ENCODE results near the gene CRHR1.

CRHR1 gene

GRCh38 chr17:45824901-45825492 is 40.9 kb downstream of the CRHR1 start:
- FAIRE-seq (no peak), DNase-seq (ENCODE audit: insufficient read length, low spot score) (no peak)
- no peak for TF ChIP-seq PAX5 (IDR thresholded peaks at IDR 0.05; ENCODE audit: insufficient read depth, low read length, severe bottlenecking)
- no peak for TF ChIP-seq POLR2A (IDR thresholded peaks at IDR 0.05; ENCODE audit: low read depth, low read length)
- no peak for TF ChIP-seq TAF1 (IDR thresholded peaks at IDR 0.05; ENCODE audit: low read depth, low read length)
- TF ChIP-seq SPI1 (IDR thresholded peaks at IDR 0.05; ENCODE audit: low read depth, low read length) = no peak
- no peak for TF ChIP-seq POU2F2 (IDR thresholded peaks at IDR 0.05; ENCODE audit: low read depth, low read length)
- no peak for TF ChIP-seq POLR2AphosphoS5 (IDR thresholded peaks at IDR 0.05; ENCODE audit: low read depth, low read length)

GRCh38 chr17:45825792-45826191 is 41.7 kb downstream of the CRHR1 start:
- DNase-seq (ENCODE audit: insufficient read length, low spot score) (no peak), FAIRE-seq (no peak)
- TF ChIP-seq POU2F2 (IDR thresholded peaks at IDR 0.05; ENCODE audit: low read depth, low read length) (no peak), SPI1 (IDR thresholded peaks at IDR 0.05; ENCODE audit: low read depth, low read length) (no peak), POLR2A (IDR thresholded peaks at IDR 0.05; ENCODE audit: low read depth, low read length) (no peak), PAX5 (IDR thresholded peaks at IDR 0.05; ENCODE audit: insufficient read depth, low read length, severe bottlenecking) (no peak), POLR2AphosphoS5 (IDR thresholded peaks at IDR 0.05; ENCODE audit: low read depth, low read length) (no peak), TAF1 (IDR thresholded peaks at IDR 0.05; ENCODE audit: low read depth, low read length) (no peak)

DNA sequence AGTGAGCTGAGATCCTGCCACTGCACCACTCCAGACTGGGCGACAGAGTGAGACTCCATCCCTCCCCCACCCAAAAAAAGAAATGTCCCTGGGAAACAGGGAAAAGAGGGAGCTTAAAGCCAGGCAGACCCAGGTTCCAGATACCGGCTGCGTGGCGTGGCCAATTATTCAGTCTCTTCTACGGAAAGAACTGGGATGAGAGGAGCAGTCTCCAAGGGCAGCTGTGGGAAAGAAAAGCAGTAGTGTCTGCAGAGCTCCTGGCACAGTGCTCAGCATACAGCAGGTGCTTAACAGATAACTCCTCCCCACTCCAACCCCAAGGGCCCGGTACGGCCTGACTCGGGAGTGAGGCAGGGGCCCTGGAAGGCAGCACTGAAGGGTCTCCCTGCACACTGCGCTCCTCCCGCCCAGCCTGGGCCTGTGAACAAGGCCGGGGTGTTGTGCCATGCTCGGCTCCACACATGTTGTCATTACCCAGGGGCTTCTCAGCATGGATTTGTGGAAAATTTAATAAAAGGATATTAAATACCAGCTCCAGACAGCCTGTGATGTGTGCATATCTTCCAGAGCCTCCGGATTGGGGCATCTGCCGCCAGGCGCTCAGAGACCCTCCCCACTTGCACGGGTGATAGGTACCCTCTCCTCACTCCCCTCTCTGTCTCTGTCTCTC is 42.9 kb downstream of the CRHR1 start:
- FAIRE-seq = no peak
- no peak for DNase-seq (ENCODE audit: insufficient read length, low spot score)
- TF ChIP-seq PAX5 (IDR thresholded peaks at IDR 0.05; ENCODE audit: insufficient read depth, low read length, severe bottlenecking) (no peak), TAF1 (IDR thresholded peaks at IDR 0.05; ENCODE audit: low read depth, low read length) (no peak), POU2F2 (IDR thresholded peaks at IDR 0.05; ENCODE audit: low read depth, low read length) (no peak), POLR2AphosphoS5 (IDR thresholded peaks at IDR 0.05; ENCODE audit: low read depth, low read length) (no peak), POLR2A (IDR thresholded peaks at IDR 0.05; ENCODE audit: low read depth, low read length) (no peak), SPI1 (IDR thresholded peaks at IDR 0.05; ENCODE audit: low read depth, low read length) (no peak)

DNA sequence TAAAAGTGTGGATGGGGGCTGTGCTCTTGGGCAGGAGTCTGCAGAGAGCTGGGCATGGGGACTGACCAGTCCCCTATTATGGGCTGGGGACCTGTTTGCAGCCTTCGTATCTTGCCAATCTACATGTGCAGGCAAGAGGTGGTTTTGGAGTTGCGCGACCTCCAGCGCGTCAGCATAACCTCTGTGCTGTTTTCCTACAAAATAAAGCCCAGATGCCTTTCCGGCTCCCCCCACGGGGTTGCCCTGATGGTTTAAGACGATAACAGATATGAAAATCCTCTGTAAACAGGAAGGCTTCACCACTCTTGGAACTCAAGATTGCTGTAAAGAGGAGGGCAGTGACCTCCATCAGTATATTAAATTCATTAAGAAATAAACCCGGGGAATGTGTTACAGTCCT is 44.1 kb downstream of the CRHR1 start:
- no peak for FAIRE-seq
- no peak for DNase-seq (ENCODE audit: insufficient read length, low spot score)

GRCh38 chr17:45828582-45829133 is 44.5 kb downstream of the CRHR1 start:
- DNase-seq (ENCODE audit: insufficient read length, low spot score) (no peak), FAIRE-seq (no peak)
- no peak for TF ChIP-seq SPI1 (IDR thresholded peaks at IDR 0.05; ENCODE audit: low read depth, low read length)
- TF ChIP-seq TAF1 (IDR thresholded peaks at IDR 0.05; ENCODE audit: low read depth, low read length) = no peak
- no peak for TF ChIP-seq POLR2A (IDR thresholded peaks at IDR 0.05; ENCODE audit: low read depth, low read length)
- no peak for TF ChIP-seq POU2F2 (IDR thresholded peaks at IDR 0.05; ENCODE audit: low read depth, low read length)
- no peak for TF ChIP-seq POLR2AphosphoS5 (IDR thresholded peaks at IDR 0.05; ENCODE audit: low read depth, low read length)
- no peak for TF ChIP-seq PAX5 (IDR thresholded peaks at IDR 0.05; ENCODE audit: insufficient read depth, low read length, severe bottlenecking)

More for the DNA sequence above, 44.1 kb downstream of the CRHR1 start:
- TF ChIP-seq POLR2A (IDR thresholded peaks at IDR 0.05; ENCODE audit: low read depth, low read length) (no peak), TAF1 (IDR thresholded peaks at IDR 0.05; ENCODE audit: low read depth, low read length) (no peak), POLR2AphosphoS5 (IDR thresholded peaks at IDR 0.05; ENCODE audit: low read depth, low read length) (no peak), SPI1 (IDR thresholded peaks at IDR 0.05; ENCODE audit: low read depth, low read length) (no peak), PAX5 (IDR thresholded peaks at IDR 0.05; ENCODE audit: insufficient read depth, low read length, severe bottlenecking) (no peak), POU2F2 (IDR thresholded peaks at IDR 0.05; ENCODE audit: low read depth, low read length) (no peak)

GRCh38 chr17:45833920-45834319 is 49.8 kb downstream of the CRHR1 start:
- TF ChIP-seq TAF1 (IDR thresholded peaks at IDR 0.05; ENCODE audit: low read depth, low read length) (no peak), POU2F2 (IDR thresholded peaks at IDR 0.05; ENCODE audit: low read depth, low read length) (no peak), POLR2A (IDR thresholded peaks at IDR 0.05; ENCODE audit: low read depth, low read length) (no peak), POLR2AphosphoS5 (IDR thresholded peaks at IDR 0.05; ENCODE audit: low read depth, low read length) (no peak), SPI1 (IDR thresholded peaks at IDR 0.05; ENCODE audit: low read depth, low read length) (no peak), PAX5 (IDR thresholded peaks at IDR 0.05; ENCODE audit: insufficient read depth, low read length, severe bottlenecking) (no peak)
- no peak for DNase-seq (ENCODE audit: insufficient read length, low spot score)
- no peak for FAIRE-seq

GRCh38 chr17:45834471-45835396 is 50.6 kb downstream of the CRHR1 start:
- no peak for DNase-seq (ENCODE audit: insufficient read length, low spot score)
- TF ChIP-seq POU2F2 (IDR thresholded peaks at IDR 0.05; ENCODE audit: low read depth, low read length) (no peak), TAF1 (IDR thresholded peaks at IDR 0.05; ENCODE audit: low read depth, low read length) (no peak)
- FAIRE-seq = no peak

DNA sequence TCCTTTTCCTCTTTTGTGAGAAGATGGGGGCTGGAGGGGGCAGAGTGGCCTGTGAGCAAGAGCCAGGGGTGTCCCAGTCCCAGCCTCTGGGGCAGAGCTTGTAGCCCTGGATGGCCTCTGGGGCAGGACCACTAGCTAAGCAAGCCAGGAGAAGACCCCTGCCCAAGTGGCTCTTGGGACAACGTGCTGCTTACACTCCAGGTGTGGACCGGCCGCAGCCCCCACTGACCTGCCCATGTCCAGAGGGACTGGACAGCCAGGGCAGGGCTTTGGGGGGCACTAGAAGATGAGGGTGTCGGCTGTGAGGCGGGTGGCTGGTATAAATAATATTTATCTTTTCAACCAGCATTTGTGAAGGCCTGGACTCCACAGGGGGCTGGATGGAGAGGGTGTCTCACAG is 51.4 kb downstream of the CRHR1 start:
- TF ChIP-seq SPI1 (IDR thresholded peaks at IDR 0.05; ENCODE audit: low read depth, low read length) = no peak
- TF ChIP-seq POLR2AphosphoS5 (IDR thresholded peaks at IDR 0.05; ENCODE audit: low read depth, low read length) = no peak
- TF ChIP-seq POU2F2 (IDR thresholded peaks at IDR 0.05; ENCODE audit: low read depth, low read length) = no peak
- no peak for TF ChIP-seq PAX5 (IDR thresholded peaks at IDR 0.05; ENCODE audit: insufficient read depth, low read length, severe bottlenecking)
- no peak for TF ChIP-seq POLR2A (IDR thresholded peaks at IDR 0.05; ENCODE audit: low read depth, low read length)
- TF ChIP-seq TAF1 (IDR thresholded peaks at IDR 0.05; ENCODE audit: low read depth, low read length) = no peak
- FAIRE-seq = no peak
- no peak for DNase-seq (ENCODE audit: insufficient read length, low spot score)
